Ascending aorta (tissue), 2 donors: ENCODE data around the gene NR3C1. TPM values are rescaled to one million over a fixed set of nuclear protein-coding genes. Genes with fewer than 3 reads are reported as not detected.

Experiments
- DNase-seq, 2 donors: peaks; one replicate each; pipeline ENCODE4 v3.0.0-alpha.2; 2019; ENCODE audit warnings: low spot score in 2 of 2
- H3K27ac ChIP-seq, 2 donors: fragments of 200-600 bp; sonication (generic); one replicate each; pipeline ENCODE4 v1.5.1; 2016 to 2017; ENCODE audit warnings: mild to moderate bottlenecking in 1 of 2
- H3K27me3 ChIP-seq: fragments of 200-600 bp; sonication (generic); one replicate; pipeline ENCODE4 v1.5.1; 2017
- H3K36me3 ChIP-seq, 2 donors: fragments of 200-600 bp; sonication (generic); one replicate each; pipeline ENCODE4 v1.5.1; 2016
- H3K4me1 ChIP-seq, 2 donors: fragments of 200-600 bp; sonication (generic); one replicate each; pipeline ENCODE4 v1.5.1; 2016 to 2017; ENCODE audit warnings: mild to moderate bottlenecking in 1 of 2
- H3K4me3 ChIP-seq, 2 donors: fragments of 200-600 bp; sonication (generic); one replicate each; pipeline ENCODE4 v1.5.1; 2016 to 2017; ENCODE audit warnings: mild to moderate bottlenecking in 1 of 2
- H3K9me3 ChIP-seq, 2 donors: fragments of 200-600 bp; sonication (generic); one replicate each; pipeline ENCODE4 v1.5.1; 2016
- CTCF ChIP-seq, 3 experiments: fragments of 200-600 bp in 2 of 3; fragments of 450-650 bp in 1 of 3; sonication (generic) in 2 of 3; IDR thresholded peaks; one replicate each; pipeline ENCODE4 v1.5.1; 2016 to 2019; ENCODE audit warnings: antibody characterized with exemption in 3 of 3, mild to moderate bottlenecking in 1 of 3, moderate library complexity in 1 of 3
- intact Hi-C: fragments of 100-400 bp; cut with DNase I; formaldehyde crosslinking; loops from one replicate; pipeline ENCODE4 v1.15.1; 2023
- total RNA-seq: library from RNA; depleted of rRNA; stranded (reverse); fragments of >200 nt; gene quantifications from one replicate; pipeline ENCODE4 v1.1.0, GENCODE V29; 2016

Gene NR3C1
- total RNA-seq, result 18.4 TPM

- Histone ChIP-seq H3K36me3 (no peaks in the 10 kb centered on the region), H3K9me3 (no peaks in the 10 kb centered on the region), H3K4me3 (peak within 1 kb of the TSS; percentile 70 to 91), H3K4me1 (peaks cover 0 to 2% of the 10 kb centered on the region in 2 donors), H3K27ac (peak within 1 kb of the TSS; percentile 98 to 99), H3K27me3 (no peaks in the 10 kb centered on the region)
- intact Hi-C loops, result loop anchor here (1.0 to 5.0 kb wide), 9 partner anchors 62 to 477 kb away; no protein-coding TSS in a partner anchor
- peak; percentile 28 to 92 for DNase-seq
- TF ChIP-seq CTCF (IDR thresholded peaks at IDR 0.05), result peak; percentile 21 to 60 (median 55)
These were observed at the start of gene NR3C1 for GRCh38 chr5:143403593-143404415. Gene NR3C1, minus strand, starts transcription at chr5:143403686. Its CDS starts 2,847 bp downstream, at chr5:143400839.

GRCh38 chr5:143449772-143450171 lies 46.3 kb upstream of the NR3C1 start:
- no peaks in the 10 kb centered on the region for H3K9me3 ChIP-seq
- intact Hi-C loops, result no loop called here
- no peak for DNase-seq
- TF ChIP-seq CTCF (IDR thresholded peaks at IDR 0.05), result no peak
- no peaks in the 10 kb centered on the region for H3K4me1 ChIP-seq
- H3K27ac ChIP-seq, result no peak overlapping the region
- no peaks in the 10 kb centered on the region for H3K36me3 ChIP-seq
- no peaks in the 10 kb centered on the region for H3K27me3 ChIP-seq
- no peak overlapping the region for H3K4me3 ChIP-seq

GRCh38 chr5:143448518-143448917 lies 45.0 kb upstream of the NR3C1 start:
- Histone ChIP-seq H3K9me3 (no peaks in the 10 kb centered on the region), H3K27ac (no peak overlapping the region), H3K27me3 (no peaks in the 10 kb centered on the region), H3K4me3 (no peak overlapping the region), H3K4me1 (no peaks in the 10 kb centered on the region), H3K36me3 (no peaks in the 10 kb centered on the region)
- intact Hi-C loops, result no loop called here
- no peak for TF ChIP-seq CTCF (IDR thresholded peaks at IDR 0.05)
- no peak for DNase-seq

- TF ChIP-seq CTCF (IDR thresholded peaks at IDR 0.05), result no peak
- no peaks in the 10 kb centered on the region for H3K4me1 ChIP-seq
- intact Hi-C loops, result no loop called here
These were observed 44.5 kb upstream of the NR3C1 start for GRCh38 chr5:143447983-143448382.

GRCh38 chr5:143446535-143447226 lies 43.2 kb upstream of the NR3C1 start:
- no peak overlapping the region for H3K4me3 ChIP-seq
- intact Hi-C loops, result no loop called here
- DNase-seq, result no peak
- no peak overlapping the region for H3K27ac ChIP-seq
- no peaks in the 10 kb centered on the region for H3K4me1 ChIP-seq
- H3K27me3 ChIP-seq, result no peaks in the 10 kb centered on the region
- H3K36me3 ChIP-seq, result no peaks in the 10 kb centered on the region
- no peak for TF ChIP-seq CTCF (IDR thresholded peaks at IDR 0.05)
- no peaks in the 10 kb centered on the region for H3K9me3 ChIP-seq

More at GRCh38 chr5:143447983-143448382, 44.5 kb upstream of the NR3C1 start:
- no peak overlapping the region for H3K4me3 ChIP-seq
- DNase-seq, result no peak
- no peaks in the 10 kb centered on the region for H3K9me3 ChIP-seq
- H3K36me3 ChIP-seq, result no peaks in the 10 kb centered on the region
- H3K27ac ChIP-seq, result no peak overlapping the region
- no peaks in the 10 kb centered on the region for H3K27me3 ChIP-seq
